Caco-2 (cell line): ENCODE data around the gene SLC35F6. TPM values are rescaled to one million over a fixed set of nuclear protein-coding genes. Genes with fewer than 3 reads are reported as not detected.

ENCODE experiments used
- BruUV-seq: library from RNA; stranded (reverse); fragments of 400-500 nt; replicated peaks from 2 replicates; lab custom pipeline; 2021; lab: Mats Ljungman, UMichigan
- CTCF ChIA-PET: fragments of 300-600 bp; sonication (Branson Sonifier 250); formaldehyde crosslinking; loops from one replicate; lab custom pipeline; 2022; ENCODE audit warnings: antibody characterized with exemption; lab: Charles Lee
- POLR2A ChIA-PET: fragments of 300-600 bp; sonication (Branson Sonifier 250); formaldehyde crosslinking; loops from one replicate; lab custom pipeline; 2022; ENCODE audit warnings: antibody characterized with exemption; lab: Charles Lee
- DNase-seq, 2 experiments: peaks; one replicate each; pipeline versions ENCODE4 v3.0.0 to v3.0.0-alpha.2; 2020 to 2022
- H3K27me3 ChIP-seq: replicated peaks from 2 replicates; pipeline ENCODE4 v1.6.0; 2011; ENCODE audit warnings: low read length; ENCODE audit not compliant: control insufficient read depth, insufficient read depth
- H3K36me3 ChIP-seq: 2 replicates; pipeline ENCODE4 v1.5.1; 2011; ENCODE audit warnings: low read length; ENCODE audit not compliant: control insufficient read depth, insufficient read depth
- H3K4me1 ChIP-seq: fragments of 250-450 bp; sonication (Bioruptor Pico); 2 replicates; pipeline ENCODE4 v1.5.1; 2020; ENCODE audit warnings: mild to moderate bottlenecking
- H3K4me3 ChIP-seq: 2 replicates; pipeline ENCODE4 v1.5.1; 2011; ENCODE audit warnings: low read depth, mild to moderate bottlenecking, control low read depth, low read length
- H3K9me3 ChIP-seq: fragments of 250-450 bp; sonication (Bioruptor Pico); 2 replicates; pipeline ENCODE4 v1.5.1; 2020; ENCODE audit warnings: mild to moderate bottlenecking, moderate library complexity
- H3K27ac Mint-ChIP-seq: one replicate; pipeline ENCODE4 v1.8.0; 2022; ENCODE audit warnings: mixed read lengths; ENCODE audit not compliant: unreplicated experiment
- H3K27me3 Mint-ChIP-seq: one replicate; pipeline ENCODE4 v1.8.0; 2022; ENCODE audit warnings: mixed read lengths; ENCODE audit not compliant: insufficient read depth, unreplicated experiment
- H3K36me3 Mint-ChIP-seq: one replicate; pipeline ENCODE4 v1.8.0; 2022; ENCODE audit warnings: mild to moderate bottlenecking, mixed read lengths; ENCODE audit not compliant: insufficient read depth, unreplicated experiment
- H3K4me1 Mint-ChIP-seq: one replicate; pipeline ENCODE4 v1.8.0; 2022; ENCODE audit warnings: low read depth, mixed read lengths; ENCODE audit not compliant: unreplicated experiment
- H3K4me3 Mint-ChIP-seq: one replicate; pipeline ENCODE4 v1.8.0; 2022; ENCODE audit warnings: mild to moderate bottlenecking, moderate library complexity, mixed read lengths; ENCODE audit not compliant: unreplicated experiment
- H3K9me3 Mint-ChIP-seq: one replicate; pipeline ENCODE4 v1.8.0; 2022; ENCODE audit warnings: mixed read lengths; ENCODE audit not compliant: unreplicated experiment
- CTCF ChIP-seq, 2 experiments: fragments of 200-600 bp in 1 of 2; IDR thresholded peaks; 1 replicate in 1 of 2; 2 replicates in 1 of 2; pipeline versions ENCODE4 v1.5.1 to v1.8.0; 2011 to 2022; ENCODE audit warnings: antibody characterized with exemption in 1 of 2, control low read depth in 1 of 2, inconsistent platforms in 1 of 2, low read depth in 1 of 2, low read length in 1 of 2, mild to moderate bottlenecking in 1 of 2, moderate library complexity in 1 of 2; ENCODE audit not compliant: insufficient read depth in 1 of 2, severe bottlenecking in 1 of 2, unreplicated experiment in 1 of 2
- intact Hi-C: fragments of 100-400 bp; cut with micrococcal nuclease; formaldehyde crosslinking; loops from one replicate; pipeline ENCODE4 v1.10.0; 2022; ENCODE audit not compliant: unreplicated experiment
- total RNA-seq: library from RNA; stranded (reverse); gene quantifications from 2 replicates; pipeline ENCODE4 v1.2.3, GENCODE V29; 2022

Gene SLC35F6
- total RNA-seq, 1 experiment from 2014 or later, result 45.7 TPM

- no TSS peak for BruUV-seq
- intact Hi-C loops, result no loop called here
- Mint-ChIP-seq H3K4me3 (no peak overlapping the region), H3K27ac (no peak overlapping the region), H3K36me3 (no peaks in the 10 kb centered on the region), H3K9me3 (no peaks in the 10 kb centered on the region), H3K27me3 (peaks cover 3% of the 10 kb centered on the region), H3K4me1 (no peaks in the 10 kb centered on the region)
- POLR2A ChIA-PET, result no interaction called here
- no peak for TF ChIP-seq CTCF (IDR thresholded peaks at IDR 0.05; ENCODE audit: insufficient read depth in 1 of 2, low read depth in 1 of 2, low read length in 1 of 2, severe bottlenecking in 1 of 2, unreplicated experiment in 1 of 2)
- Histone ChIP-seq H3K27me3 (no peaks in the 10 kb centered on the region), H3K36me3 (no peaks in the 10 kb centered on the region), H3K4me1 (no peaks in the 10 kb centered on the region), H3K4me3 (no peak overlapping the region), H3K9me3 (no peaks in the 10 kb centered on the region)
- DNase-seq, result no peak
- CTCF ChIA-PET, result no interaction called here
These were observed 30.7 kb upstream of the SLC35F6 start for GRCh38 chr2:26733413-26733812.

- Mint-ChIP-seq H3K4me3 (no peak overlapping the region), H3K27me3 (peaks cover 3% of the 10 kb centered on the region), H3K4me1 (no peaks in the 10 kb centered on the region), H3K9me3 (no peaks in the 10 kb centered on the region), H3K27ac (no peak overlapping the region), H3K36me3 (no peaks in the 10 kb centered on the region)
- H3K9me3 ChIP-seq, result no peaks in the 10 kb centered on the region
- DNase-seq, result no peak
- BruUV-seq, result no TSS peak
- CTCF ChIA-PET, result no interaction called here
- no peak for TF ChIP-seq CTCF (IDR thresholded peaks at IDR 0.05; ENCODE audit: insufficient read depth in 1 of 2, low read depth in 1 of 2, low read length in 1 of 2, severe bottlenecking in 1 of 2, unreplicated experiment in 1 of 2)
- H3K27me3 ChIP-seq, result no peaks in the 10 kb centered on the region
- no peaks in the 10 kb centered on the region for H3K36me3 ChIP-seq
- H3K4me3 ChIP-seq, result no peak overlapping the region
- intact Hi-C loops, result no loop called here
- POLR2A ChIA-PET, result no interaction called here
- H3K4me1 ChIP-seq, result no peaks in the 10 kb centered on the region
These were observed 29.0 kb upstream of the SLC35F6 start for GRCh38 chr2:26735097-26735496.

GRCh38 chr2:26735883-26736588 lies 28.0 kb upstream of the SLC35F6 start:
- no peak for DNase-seq
- H3K9me3 Mint-ChIP-seq, result no peaks in the 10 kb centered on the region
- ChIA-PET CTCF (no interaction called here), POLR2A (no interaction called here)
- H3K27me3 Mint-ChIP-seq, result peaks cover 3% of the 10 kb centered on the region
- no TSS peak for BruUV-seq
- no peak overlapping the region for H3K27ac Mint-ChIP-seq
- Histone ChIP-seq H3K4me1 (no peaks in the 10 kb centered on the region), H3K9me3 (no peaks in the 10 kb centered on the region), H3K4me3 (no peak overlapping the region), H3K27me3 (no peaks in the 10 kb centered on the region), H3K36me3 (no peaks in the 10 kb centered on the region)
- no peaks in the 10 kb centered on the region for H3K4me1 Mint-ChIP-seq
- H3K36me3 Mint-ChIP-seq, result no peaks in the 10 kb centered on the region
- no peak overlapping the region for H3K4me3 Mint-ChIP-seq
- intact Hi-C loops, result no loop called here
- peak in 1 of 2 experiments; percentile 1 for TF ChIP-seq CTCF (IDR thresholded peaks at IDR 0.05; ENCODE audit: insufficient read depth in 1 of 2, low read depth in 1 of 2, low read length in 1 of 2, severe bottlenecking in 1 of 2, unreplicated experiment in 1 of 2)
